Right lobe of liver (tissue), 4 donors: ENCODE data around the gene FBXW11.

Experiments used
- CTCF ChIP-seq, 4 donors: fragments of 200-600 bp in 3 of 4; fragments of 450-650 bp in 1 of 4; IDR thresholded peaks; one replicate each; pipeline versions ENCODE4 v1.5.1 to v1.8.0; 2016 to 2022; ENCODE audit warnings: antibody characterized with exemption in 4 of 4, mild to moderate bottlenecking in 2 of 4
- POLR2A ChIP-seq: fragments of 450-650 bp; IDR thresholded peaks from one replicate; pipeline ENCODE4 v1.6.1; 2017; ENCODE audit warnings: antibody characterized with exemption, mild to moderate bottlenecking
- donor health status: DM: no; HTN: no; CAD: no.
- donor health status: DM: no; HTN: no; CAD: no.
- donor health status: DM: no; HTN: yes; CAD: no.

DNA sequence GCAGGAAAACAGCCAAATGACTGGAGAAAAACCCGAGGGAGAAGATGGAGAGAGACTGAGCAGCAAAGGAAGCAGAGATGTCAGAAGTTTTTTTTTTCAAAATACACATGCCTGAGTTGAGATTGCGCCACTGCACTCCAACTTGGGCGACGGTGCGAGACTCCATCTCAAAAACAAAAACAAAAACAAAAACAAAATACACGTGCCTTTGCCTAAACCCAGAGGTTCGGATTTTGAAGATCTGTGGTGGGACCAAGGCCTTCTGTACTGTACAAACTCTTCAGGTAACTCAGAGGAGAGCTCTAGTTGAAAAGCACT is 38.8 kb upstream of the FBXW11 start:
- no peak for TF ChIP-seq CTCF (IDR thresholded peaks at IDR 0.05)
- no peak for TF ChIP-seq POLR2A
